NCI-H2196 (cell line): ENCODE results near the gene GNAQ.

Experiments used
- DNase-seq: peaks from one replicate; lab custom pipeline; 2025; ENCODE audit not compliant: unreplicated experiment; lab: John Stamatoyannopoulos, UW

GNAQ gene

GRCh38 chr9:77975036-77975435 lies 56.6 kb downstream of the GNAQ start:
- DNase-seq: no peak

GRCh38 chr9:77974434-77974833 lies 57.2 kb downstream of the GNAQ start:
- DNase-seq: no peak

GRCh38 chr9:77969083-77969482 lies 62.5 kb downstream of the GNAQ start:
- DNase-seq: no peak

GRCh38 chr9:77968506-77968905 lies 63.1 kb downstream of the GNAQ start:
- no peak for DNase-seq

GRCh38 chr9:77966718-77967117 lies 64.9 kb downstream of the GNAQ start:
- DNase-seq: no peak

- DNase-seq: peak; percentile 14
These were observed 66.0 kb downstream of the GNAQ start for GRCh38 chr9:77965445-77966123.

- DNase-seq: no peak
These were observed 67.4 kb downstream of the GNAQ start for GRCh38 chr9:77964258-77964657.

GRCh38 chr9:77961541-77961940 lies 70.1 kb downstream of the GNAQ start:
- no peak for DNase-seq

- DNase-seq: no peak
These were observed 71.1 kb downstream of the GNAQ start for GRCh38 chr9:77960356-77961153.

GRCh38 chr9:77959803-77960202 lies 71.8 kb downstream of the GNAQ start:
- no peak for DNase-seq

GRCh38 chr9:77957652-77958051 lies 74.0 kb downstream of the GNAQ start:
- DNase-seq: no peak

- DNase-seq: no peak
These were observed 75.1 kb downstream of the GNAQ start for GRCh38 chr9:77956555-77956954.

- DNase-seq: no peak
These were observed 77.0 kb downstream of the GNAQ start for GRCh38 chr9:77954666-77955015.

GRCh38 chr9:77954013-77954665 lies 77.5 kb downstream of the GNAQ start:
- DNase-seq: peak; percentile 38

GRCh38 chr9:77953590-77953989 lies 78.0 kb downstream of the GNAQ start:
- peak; percentile 22 for DNase-seq

- no peak for DNase-seq
These were observed 78.8 kb downstream of the GNAQ start for GRCh38 chr9:77952635-77953328.

- no peak for DNase-seq
These were observed 80.2 kb downstream of the GNAQ start for GRCh38 chr9:77951369-77951768.

- no peak for DNase-seq
These were observed 81.7 kb downstream of the GNAQ start for GRCh38 chr9:77949751-77950436.

- no peak for DNase-seq
These were observed 84.0 kb downstream of the GNAQ start for GRCh38 chr9:77947651-77948050.

- no peak for DNase-seq
These were observed 84.5 kb downstream of the GNAQ start for GRCh38 chr9:77946969-77947620.
